GM23338 (cell line): ENCODE data around the gene ARL10.

Source experiments
- CREB1 ChIP-seq: fragments of 250-450 bp; sonication (Bioruptor Pico); IDR thresholded peaks from 2 replicates; pipeline ENCODE4 v1.5.0; 2020; ENCODE audit warnings: low read depth, mild to moderate bottlenecking, moderate library complexity
- EZH2 ChIP-seq: fragments of 200-600 bp; sonication (generic); IDR thresholded peaks from one replicate; pipeline ENCODE4 v1.8.0; 2017; ENCODE audit warnings: antibody characterized with exemption, mild to moderate bottlenecking, low read depth; ENCODE audit not compliant: unreplicated experiment
- EZH2phosphoT487 ChIP-seq: fragments of 200-600 bp; sonication (generic); IDR thresholded peaks from one replicate; pipeline ENCODE4 v1.8.1; 2018; ENCODE audit warnings: antibody characterized with exemption; ENCODE audit not compliant: unreplicated experiment
- JUNB ChIP-seq: IDR thresholded peaks from one replicate; pipeline ENCODE4 v1.6.1; 2016; ENCODE audit warnings: antibody characterized with exemption; ENCODE audit not compliant: unreplicated experiment
- NANOG ChIP-seq: IDR thresholded peaks from 2 replicates; pipeline ENCODE4 v1.6.1; 2016; ENCODE audit warnings: antibody characterized with exemption, borderline replicate concordance
- POLR2AphosphoS5 ChIP-seq: IDR thresholded peaks from 2 replicates; pipeline ENCODE4 v1.6.1; 2016; ENCODE audit warnings: antibody characterized with exemption, low read depth
- STAT1 ChIP-seq: IDR thresholded peaks from one replicate; pipeline ENCODE4 v1.6.1; 2016; ENCODE audit warnings: antibody characterized with exemption; ENCODE audit not compliant: unreplicated experiment
- ZNF114 ChIP-seq: fragments of 250-450 bp; sonication (Bioruptor Pico); IDR thresholded peaks from 2 replicates; pipeline ENCODE4 v1.5.0; 2020; ENCODE audit warnings: mild to moderate bottlenecking, moderate library complexity
- ZNF331 ChIP-seq: fragments of 250-450 bp; sonication (Bioruptor Pico); IDR thresholded peaks from 2 replicates; pipeline ENCODE4 v1.5.0; 2020; ENCODE audit warnings: low read depth, mild to moderate bottlenecking, moderate library complexity
- TF ChIP-seq, protein P1 (sequence below), 2 experiments: fragments of 200-600 bp in 1 of 2; sonication (generic) in 1 of 2; conservative IDR thresholded peaks; 2 replicates each; pipeline versions ENCODE4 v1.5.1 to v1.6.1; 2016 to 2017; ENCODE audit warnings: antibody characterized with exemption in 2 of 2, low read depth in 2 of 2, mild to moderate bottlenecking in 2 of 2, moderate library complexity in 1 of 2
- TF ChIP-seq, protein P2 (sequence below): IDR thresholded peaks from one replicate; pipeline ENCODE4 v1.6.1; 2018; ENCODE audit warnings: antibody characterized with exemption; ENCODE audit not compliant: unreplicated experiment
- TF ChIP-seq, protein P3 (sequence below): IDR thresholded peaks from 2 replicates; pipeline ENCODE4 v1.6.1; 2016; ENCODE audit warnings: antibody characterized with exemption

DNA sequence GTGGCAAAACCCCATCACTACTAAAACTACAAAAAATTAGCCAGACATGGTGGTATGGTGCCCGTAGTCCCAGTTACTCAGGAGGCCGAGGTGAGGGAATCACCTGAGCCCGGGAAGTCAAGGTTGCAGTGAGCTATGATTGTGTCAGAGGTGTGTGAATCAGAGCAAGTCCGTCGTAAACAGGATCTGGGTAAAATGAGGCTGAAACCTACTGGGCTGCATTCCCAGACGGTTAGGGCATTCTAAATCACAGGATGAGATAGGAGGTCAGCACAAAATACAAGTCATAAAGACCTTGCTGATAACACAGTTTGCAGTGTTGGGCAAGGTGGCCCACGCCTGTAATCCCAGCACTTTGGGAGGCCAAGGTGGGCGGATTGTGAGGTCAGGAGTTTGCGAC is 53.0 kb downstream of the ARL10 start:
- TF ChIP-seq, protein P1, sequence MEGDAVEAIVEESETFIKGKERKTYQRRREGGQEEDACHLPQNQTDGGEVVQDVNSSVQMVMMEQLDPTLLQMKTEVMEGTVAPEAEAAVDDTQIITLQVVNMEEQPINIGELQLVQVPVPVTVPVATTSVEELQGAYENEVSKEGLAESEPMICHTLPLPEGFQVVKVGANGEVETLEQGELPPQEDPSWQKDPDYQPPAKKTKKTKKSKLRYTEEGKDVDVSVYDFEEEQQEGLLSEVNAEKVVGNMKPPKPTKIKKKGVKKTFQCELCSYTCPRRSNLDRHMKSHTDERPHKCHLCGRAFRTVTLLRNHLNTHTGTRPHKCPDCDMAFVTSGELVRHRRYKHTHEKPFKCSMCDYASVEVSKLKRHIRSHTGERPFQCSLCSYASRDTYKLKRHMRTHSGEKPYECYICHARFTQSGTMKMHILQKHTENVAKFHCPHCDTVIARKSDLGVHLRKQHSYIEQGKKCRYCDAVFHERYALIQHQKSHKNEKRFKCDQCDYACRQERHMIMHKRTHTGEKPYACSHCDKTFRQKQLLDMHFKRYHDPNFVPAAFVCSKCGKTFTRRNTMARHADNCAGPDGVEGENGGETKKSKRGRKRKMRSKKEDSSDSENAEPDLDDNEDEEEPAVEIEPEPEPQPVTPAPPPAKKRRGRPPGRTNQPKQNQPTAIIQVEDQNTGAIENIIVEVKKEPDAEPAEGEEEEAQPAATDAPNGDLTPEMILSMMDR (conservative IDR thresholded peaks at IDR 0.05; ENCODE audit: low read depth in 2 of 2): no peak
- TF ChIP-seq, protein P2, sequence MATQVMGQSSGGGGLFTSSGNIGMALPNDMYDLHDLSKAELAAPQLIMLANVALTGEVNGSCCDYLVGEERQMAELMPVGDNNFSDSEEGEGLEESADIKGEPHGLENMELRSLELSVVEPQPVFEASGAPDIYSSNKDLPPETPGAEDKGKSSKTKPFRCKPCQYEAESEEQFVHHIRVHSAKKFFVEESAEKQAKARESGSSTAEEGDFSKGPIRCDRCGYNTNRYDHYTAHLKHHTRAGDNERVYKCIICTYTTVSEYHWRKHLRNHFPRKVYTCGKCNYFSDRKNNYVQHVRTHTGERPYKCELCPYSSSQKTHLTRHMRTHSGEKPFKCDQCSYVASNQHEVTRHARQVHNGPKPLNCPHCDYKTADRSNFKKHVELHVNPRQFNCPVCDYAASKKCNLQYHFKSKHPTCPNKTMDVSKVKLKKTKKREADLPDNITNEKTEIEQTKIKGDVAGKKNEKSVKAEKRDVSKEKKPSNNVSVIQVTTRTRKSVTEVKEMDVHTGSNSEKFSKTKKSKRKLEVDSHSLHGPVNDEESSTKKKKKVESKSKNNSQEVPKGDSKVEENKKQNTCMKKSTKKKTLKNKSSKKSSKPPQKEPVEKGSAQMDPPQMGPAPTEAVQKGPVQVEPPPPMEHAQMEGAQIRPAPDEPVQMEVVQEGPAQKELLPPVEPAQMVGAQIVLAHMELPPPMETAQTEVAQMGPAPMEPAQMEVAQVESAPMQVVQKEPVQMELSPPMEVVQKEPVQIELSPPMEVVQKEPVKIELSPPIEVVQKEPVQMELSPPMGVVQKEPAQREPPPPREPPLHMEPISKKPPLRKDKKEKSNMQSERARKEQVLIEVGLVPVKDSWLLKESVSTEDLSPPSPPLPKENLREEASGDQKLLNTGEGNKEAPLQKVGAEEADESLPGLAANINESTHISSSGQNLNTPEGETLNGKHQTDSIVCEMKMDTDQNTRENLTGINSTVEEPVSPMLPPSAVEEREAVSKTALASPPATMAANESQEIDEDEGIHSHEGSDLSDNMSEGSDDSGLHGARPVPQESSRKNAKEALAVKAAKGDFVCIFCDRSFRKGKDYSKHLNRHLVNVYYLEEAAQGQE: no peak
- TF ChIP-seq EZH2phosphoT487 (no peak), POLR2AphosphoS5 (no peak), EZH2 (no peak), JUNB (no peak), ZNF331 (no peak), ZNF114 (CRISPR knock-in tag) (no peak), CREB1 (no peak), NANOG (no peak), STAT1 (no peak)
- TF ChIP-seq, protein P3, sequence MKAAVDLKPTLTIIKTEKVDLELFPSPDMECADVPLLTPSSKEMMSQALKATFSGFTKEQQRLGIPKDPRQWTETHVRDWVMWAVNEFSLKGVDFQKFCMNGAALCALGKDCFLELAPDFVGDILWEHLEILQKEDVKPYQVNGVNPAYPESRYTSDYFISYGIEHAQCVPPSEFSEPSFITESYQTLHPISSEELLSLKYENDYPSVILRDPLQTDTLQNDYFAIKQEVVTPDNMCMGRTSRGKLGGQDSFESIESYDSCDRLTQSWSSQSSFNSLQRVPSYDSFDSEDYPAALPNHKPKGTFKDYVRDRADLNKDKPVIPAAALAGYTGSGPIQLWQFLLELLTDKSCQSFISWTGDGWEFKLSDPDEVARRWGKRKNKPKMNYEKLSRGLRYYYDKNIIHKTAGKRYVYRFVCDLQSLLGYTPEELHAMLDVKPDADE: no peak
